GF-D8 (cell line): ENCODE data around the gene KCNF1.

Experiments used
- DNase-seq: peaks from one replicate; lab custom pipeline; 2025; lab: John Stamatoyannopoulos, UW

Gene KCNF1

DNA sequence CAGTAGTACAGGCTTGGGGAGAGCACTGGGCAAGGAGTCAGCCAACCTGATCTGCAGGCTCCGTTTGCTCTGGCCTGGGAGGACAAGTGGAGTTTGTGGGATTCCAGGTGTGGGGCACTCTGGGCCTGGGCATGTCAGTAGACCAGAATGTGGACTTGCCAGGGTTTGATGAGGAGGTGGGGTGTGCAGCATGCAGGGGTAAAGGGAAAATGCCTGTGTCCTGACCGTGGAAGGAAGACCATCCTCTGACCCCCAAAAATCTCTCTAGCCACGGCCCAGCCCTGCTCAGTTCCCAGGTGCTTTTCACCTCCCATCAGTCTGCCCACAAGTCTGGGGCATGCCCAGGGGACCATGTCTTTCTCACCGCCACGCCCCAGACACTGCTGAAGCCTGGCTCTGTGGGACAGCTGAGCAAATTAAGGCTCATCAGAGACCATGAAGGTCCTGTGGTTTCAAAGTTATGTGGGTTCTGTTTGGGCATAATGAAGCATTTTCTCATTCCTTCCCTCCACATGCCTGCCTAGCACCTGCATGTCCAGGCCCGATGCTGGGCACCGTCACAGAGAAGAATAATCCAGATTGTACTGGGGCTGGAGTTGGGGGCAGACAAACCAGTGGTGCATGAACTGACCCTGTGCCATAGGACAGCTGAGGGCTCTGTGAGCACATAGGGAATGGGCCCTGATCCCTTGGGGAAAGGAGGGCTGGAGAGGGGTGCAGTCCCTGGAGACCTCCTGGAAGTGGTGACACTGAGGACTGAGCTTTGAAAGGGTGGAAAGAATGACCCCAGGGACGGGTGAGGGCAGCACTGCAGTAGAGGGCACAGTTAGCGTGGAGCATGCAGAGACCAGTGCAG is 6.5 kb upstream of the KCNF1 start:
- no peak for DNase-seq

- DNase-seq: no peak
Observed at GRCh38 chr2:10905862-10906143, 5.9 kb upstream of the KCNF1 start.

DNA sequence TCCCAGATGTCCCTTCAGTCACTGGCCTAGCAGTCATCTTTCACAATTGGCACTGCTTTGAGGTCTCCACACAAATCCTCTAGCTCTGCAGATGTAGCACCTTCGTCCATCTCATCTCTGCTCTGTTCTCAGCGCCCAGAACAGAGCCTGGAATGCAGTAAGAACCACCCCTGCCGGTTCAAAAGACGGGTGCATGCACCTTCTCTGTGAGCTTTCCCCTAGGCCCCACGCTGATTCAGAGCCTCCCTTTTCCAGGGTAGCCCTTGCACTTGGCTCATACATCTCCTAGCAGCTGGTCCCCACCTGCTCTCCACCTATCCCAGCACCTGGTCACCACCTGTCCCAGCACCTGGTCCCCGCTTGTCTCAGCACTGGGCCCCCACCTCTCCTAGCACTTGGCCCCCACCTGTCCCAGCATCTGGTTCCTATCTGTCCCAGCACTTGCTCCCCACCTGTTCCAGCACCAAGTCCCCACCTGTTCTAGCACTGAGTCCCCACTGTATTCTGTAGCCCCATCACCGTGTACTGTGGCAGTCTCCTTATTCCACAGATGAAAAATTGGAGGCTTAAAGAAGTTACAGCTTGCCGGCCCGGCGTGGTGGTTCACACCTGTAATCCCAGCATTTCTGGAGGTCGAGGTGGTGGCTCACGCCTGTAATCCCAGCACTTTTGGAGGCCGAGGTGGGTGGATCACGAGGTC is 4.7 kb upstream of the KCNF1 start:
- no peak for DNase-seq

DNA sequence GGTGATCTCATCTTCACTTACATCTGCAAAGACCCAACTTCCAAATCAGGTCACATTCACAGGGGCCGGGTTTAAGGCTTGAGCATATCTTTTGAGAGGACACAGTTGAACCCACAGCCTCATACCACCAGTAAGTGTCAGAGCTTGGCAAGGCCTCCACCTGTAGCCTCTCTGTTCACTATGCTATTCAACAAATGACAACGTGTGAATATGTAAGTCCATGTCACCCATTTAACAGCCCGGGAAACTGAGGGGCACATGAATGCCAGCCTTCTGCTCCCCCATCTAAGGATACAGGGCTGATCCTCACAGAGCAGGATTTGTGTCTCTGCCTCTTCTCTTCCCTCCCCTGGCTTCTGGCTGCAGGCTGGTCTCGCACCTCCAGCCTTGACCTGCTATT is 3.5 kb upstream of the KCNF1 start:
- DNase-seq: no peak

DNA sequence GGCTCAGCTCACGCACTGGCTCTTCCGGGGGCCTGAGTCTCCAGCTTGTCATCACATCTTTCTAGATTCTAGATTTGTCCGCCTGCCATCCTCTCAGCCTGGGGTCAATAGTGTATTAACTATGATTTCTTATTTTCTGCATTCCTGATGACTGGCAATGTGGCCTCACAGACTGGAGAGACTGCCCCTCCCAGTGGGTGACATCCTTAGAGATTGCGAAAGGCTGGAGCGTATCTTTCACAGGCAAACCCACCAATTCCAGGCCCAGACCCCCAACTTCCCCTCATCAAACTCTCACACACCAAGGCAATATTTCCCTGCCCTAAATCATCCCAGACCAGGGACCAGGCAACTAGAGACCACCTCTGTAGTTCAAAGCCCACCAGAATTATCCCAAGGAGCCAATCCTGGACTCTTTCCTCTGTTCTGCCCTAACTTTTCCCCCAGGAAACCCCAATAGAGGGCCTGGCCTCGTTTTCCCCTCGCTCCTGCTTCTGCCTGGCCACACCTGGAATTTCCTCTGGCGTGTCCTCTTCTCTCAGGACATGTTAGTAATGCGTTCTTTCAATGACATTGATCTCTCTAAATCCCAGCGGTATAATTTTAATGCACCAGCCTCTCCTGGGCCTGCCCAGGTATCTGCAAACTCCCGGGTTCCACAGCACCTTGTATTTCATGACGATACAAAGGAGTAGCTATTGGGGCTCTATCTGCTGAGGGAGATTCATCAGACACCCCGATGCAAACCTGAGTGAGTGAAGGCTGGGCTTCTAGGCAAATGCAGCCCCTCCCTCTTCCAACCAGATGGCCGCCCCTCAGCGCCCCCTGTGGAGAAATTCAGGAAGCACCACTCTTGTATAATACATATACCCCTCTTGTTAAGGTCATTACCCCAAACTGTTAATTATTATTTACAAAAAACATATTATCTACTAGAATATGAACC is 2.4 kb upstream of the KCNF1 start:
- no peak for DNase-seq

GRCh38 chr2:10909996-10910341 is 1.8 kb upstream of the KCNF1 start:
- DNase-seq: no peak

DNA sequence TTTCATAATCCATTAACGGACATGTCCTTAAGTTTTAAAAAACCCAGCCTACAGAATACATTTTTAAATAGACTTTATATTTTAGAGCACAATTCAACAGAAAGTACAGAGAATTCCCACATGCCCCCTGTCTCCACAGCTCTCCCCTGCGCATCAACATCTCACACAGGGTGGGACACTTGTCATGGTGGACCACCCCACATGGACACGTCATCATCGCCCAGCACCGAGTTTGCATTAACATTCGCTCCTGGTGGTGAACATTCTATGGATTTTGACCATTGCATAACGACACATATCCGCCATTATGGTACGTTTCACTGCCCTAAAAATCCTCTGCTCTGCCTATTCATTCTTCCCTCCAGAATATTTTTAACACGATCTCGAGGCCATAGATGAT is 1.1 kb upstream of the KCNF1 start:
- no peak for DNase-seq

- no peak for DNase-seq
Observed at GRCh38 chr2:10912076-10912731, 470 bp downstream of the KCNF1 start.

DNA sequence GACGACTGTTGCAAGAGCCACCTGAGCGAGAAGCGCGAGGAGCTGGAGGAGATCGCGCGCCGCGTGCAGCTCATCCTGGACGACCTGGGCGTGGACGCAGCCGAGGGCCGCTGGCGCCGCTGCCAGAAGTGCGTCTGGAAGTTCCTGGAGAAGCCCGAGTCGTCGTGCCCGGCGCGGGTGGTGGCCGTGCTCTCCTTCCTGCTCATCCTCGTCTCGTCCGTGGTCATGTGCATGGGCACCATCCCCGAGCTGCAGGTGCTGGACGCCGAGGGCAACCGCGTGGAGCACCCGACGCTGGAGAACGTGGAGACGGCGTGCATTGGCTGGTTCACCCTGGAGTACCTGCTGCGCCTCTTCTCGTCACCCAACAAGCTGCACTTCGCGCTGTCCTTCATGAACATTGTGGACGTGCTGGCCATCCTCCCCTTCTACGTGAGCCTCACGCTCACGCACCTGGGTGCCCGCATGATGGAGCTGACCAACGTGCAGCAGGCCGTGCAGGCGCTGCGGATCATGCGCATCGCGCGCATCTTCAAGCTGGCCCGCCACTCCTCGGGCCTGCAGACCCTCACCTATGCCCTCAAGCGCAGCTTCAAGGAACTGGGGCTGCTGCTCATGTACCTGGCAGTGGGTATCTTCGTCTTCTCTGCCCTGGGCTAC is 1.2 kb downstream of the KCNF1 start:
- no peak for DNase-seq

GRCh38 chr2:10913501-10914271 is 2.0 kb downstream of the KCNF1 start:
- DNase-seq: no peak

DNA sequence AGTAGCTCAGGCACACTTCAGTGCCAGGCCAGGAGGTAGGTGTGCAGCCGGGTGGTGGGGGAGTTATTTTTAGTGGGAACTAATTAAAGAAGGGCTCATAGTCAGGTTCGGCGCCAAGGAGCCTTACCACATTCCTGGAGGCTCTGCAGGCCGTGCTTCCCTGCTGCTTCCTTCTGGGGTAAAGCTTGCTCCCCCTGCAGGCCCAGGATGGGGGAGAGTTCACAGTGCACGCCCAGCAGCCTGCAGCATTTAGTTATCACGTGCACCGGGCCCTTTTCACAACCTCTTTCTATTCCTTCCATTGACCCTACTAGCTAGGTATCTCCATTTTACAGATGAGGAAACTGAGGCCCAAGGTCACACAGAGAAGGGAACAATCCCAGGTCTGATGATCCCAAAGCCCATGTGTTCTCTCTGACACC is 2.5 kb downstream of the KCNF1 start:
- no peak for DNase-seq

- DNase-seq: no peak
Observed at GRCh38 chr2:10915236-10915635, 3.5 kb downstream of the KCNF1 start.

- DNase-seq: no peak
Observed at GRCh38 chr2:10915731-10916276, 4.1 kb downstream of the KCNF1 start.

DNA sequence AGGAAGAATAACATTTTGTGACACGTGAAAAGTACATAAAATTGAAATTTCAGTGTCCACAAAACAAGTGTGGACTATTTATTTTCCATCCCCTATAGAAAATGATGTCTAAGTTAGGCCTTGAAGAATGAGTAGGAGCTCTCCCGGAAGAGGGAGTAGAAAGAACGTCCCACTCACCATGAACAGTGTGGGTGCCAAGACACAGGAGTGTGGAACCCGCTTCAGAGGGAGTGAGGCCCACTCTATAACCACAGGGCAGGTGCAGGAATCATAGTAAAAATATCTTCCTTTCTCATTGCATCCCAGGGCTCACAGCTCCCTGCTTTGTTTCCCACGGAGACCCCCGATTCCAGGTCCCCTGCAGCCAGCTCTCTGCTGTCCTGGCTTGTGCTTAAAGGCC is 5.2 kb downstream of the KCNF1 start:
- DNase-seq: no peak

DNA sequence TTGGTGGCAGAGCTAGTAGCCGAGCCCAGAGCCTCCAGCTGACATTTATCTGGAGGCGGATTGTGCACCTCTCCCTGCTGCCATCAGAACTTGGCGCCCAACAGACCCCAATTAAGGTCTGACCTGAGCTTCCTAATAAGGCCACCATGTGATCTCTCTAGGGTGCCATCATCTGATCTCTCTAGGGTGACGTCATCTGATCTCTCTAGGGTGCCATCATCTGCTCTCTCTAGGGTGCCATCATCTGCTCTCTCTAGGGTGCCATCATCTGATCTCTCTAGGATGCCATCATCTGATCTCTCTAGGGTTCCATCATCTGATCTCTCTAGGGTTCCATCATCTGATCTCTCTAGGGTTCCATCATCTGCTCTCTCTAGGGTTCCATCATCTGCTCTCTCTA is 6.2 kb downstream of the KCNF1 start:
- DNase-seq: no peak

GRCh38 chr2:10918661-10919409 is 7.1 kb downstream of the KCNF1 start:
- no peak for DNase-seq

- no peak for DNase-seq
Observed at GRCh38 chr2:10919410-10919770, 7.7 kb downstream of the KCNF1 start.

GRCh38 chr2:10919771-10920621 is 8.3 kb downstream of the KCNF1 start:
- no peak for DNase-seq
